Brain pericyte (primary cell): ENCODE results near the gene ANGEL1.

ENCODE experiments used
- DNase-seq: peaks from one replicate; pipeline ENCODE4 v3.0.0-alpha.2; 2012; ENCODE audit warnings: low read depth, low spot score

ANGEL1 gene

GRCh38 chr14:76779221-76780057 lies 33.2 kb downstream of the ANGEL1 start:
- no peak for DNase-seq

GRCh38 chr14:76778546-76779215 lies 34.0 kb downstream of the ANGEL1 start:
- DNase-seq, result no peak

- DNase-seq, result no peak
Observed at GRCh38 chr14:76777721-76778120, 35.0 kb downstream of the ANGEL1 start.

- no peak for DNase-seq
Observed at GRCh38 chr14:76776428-76777251, 36.0 kb downstream of the ANGEL1 start.

- no peak for DNase-seq
Observed at GRCh38 chr14:76775695-76776427, 36.8 kb downstream of the ANGEL1 start.

- no peak for DNase-seq
Observed at GRCh38 chr14:76774821-76775694, 37.6 kb downstream of the ANGEL1 start.

- DNase-seq, result no peak
Observed at GRCh38 chr14:76773956-76774820, 38.5 kb downstream of the ANGEL1 start.

GRCh38 chr14:76773188-76773885 lies 39.3 kb downstream of the ANGEL1 start:
- no peak for DNase-seq

- no peak for DNase-seq
Observed at GRCh38 chr14:76772300-76773187, 40.1 kb downstream of the ANGEL1 start.

- DNase-seq, result no peak
Observed at GRCh38 chr14:76771437-76771980, 41.2 kb downstream of the ANGEL1 start.

- DNase-seq, result no peak
Observed at GRCh38 chr14:76770521-76771436, 41.9 kb downstream of the ANGEL1 start.

- DNase-seq, result no peak
Observed at GRCh38 chr14:76769636-76770292, 42.9 kb downstream of the ANGEL1 start.

- DNase-seq, result no peak
Observed at GRCh38 chr14:76768671-76769500, 43.8 kb downstream of the ANGEL1 start.

GRCh38 chr14:76767681-76768656 lies 44.7 kb downstream of the ANGEL1 start:
- no peak for DNase-seq
